ENCODE data around the gene SORD.
"Not testable (repeated sequence)": the region's sequence is repeated elsewhere in the genome, so short reads cannot be mapped to it uniquely, and the experiment has no call there.

- not testable (repeated sequence) for TF ChIP-seq CTCF (IDR thresholded peaks at IDR 0.05; ENCODE audit: low read depth, low read length); EZH2phosphoT487 (IDR thresholded peaks at IDR 0.05; ENCODE audit: low read depth)
These were observed 34.7 kb upstream of the SORD start for GRCh38 chr15:44988184-44988869.
